T47D (cell line): ENCODE data around the gene ZBTB43.
"Not testable (repeated sequence)": the region's sequence is repeated elsewhere in the genome, so short reads cannot be mapped to it uniquely, and the experiment has no call there.

Experiments
- DNase-seq, 2 experiments: peaks; one replicate each; pipeline versions ENCODE4 v3.0.0 to v3.0.0-alpha.2; 2011 to 2012; ENCODE audit warnings: low read depth in 1 of 2, low spot score in 1 of 2
- JUND ChIP-seq: IDR thresholded peaks from 2 replicates; pipeline ENCODE4 v1.6.1; 2012; ENCODE audit warnings: low read depth
- in situ Hi-C: cut with HindIII; loops from 2 replicates; pipeline ENCODE4 v1.10.0; 2016; ENCODE audit warnings: low sequenced_read_pairs, low pct_unique_long_range_greater_than_20kb

Gene ZBTB43

DNA sequence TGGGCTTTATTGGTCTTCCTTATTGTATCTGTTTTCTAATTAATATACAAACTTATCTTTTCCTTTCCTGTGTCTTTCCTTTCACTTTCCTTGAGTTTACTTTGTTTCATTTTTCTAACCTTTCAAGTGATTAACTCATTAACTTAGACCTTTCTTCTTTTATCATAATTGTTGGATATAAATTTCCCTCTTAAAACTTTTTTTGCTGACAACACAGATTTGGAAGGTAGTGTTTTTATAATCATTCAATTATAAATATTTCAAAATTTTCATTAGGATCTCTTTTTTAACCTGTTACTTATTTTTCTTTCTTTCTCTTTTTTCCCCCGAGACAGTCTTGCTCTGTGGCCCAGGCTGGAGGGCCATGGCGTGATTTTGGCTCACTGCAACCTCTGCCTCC, 6.9 kb upstream of the ZBTB43 start:
- TF ChIP-seq JUND: no peak
- in situ Hi-C loops: no loop called here
- no peak for DNase-seq

GRCh38 chr9:126799034-126799433, 5.8 kb upstream of the ZBTB43 start:
- in situ Hi-C loops: no loop called here

DNA sequence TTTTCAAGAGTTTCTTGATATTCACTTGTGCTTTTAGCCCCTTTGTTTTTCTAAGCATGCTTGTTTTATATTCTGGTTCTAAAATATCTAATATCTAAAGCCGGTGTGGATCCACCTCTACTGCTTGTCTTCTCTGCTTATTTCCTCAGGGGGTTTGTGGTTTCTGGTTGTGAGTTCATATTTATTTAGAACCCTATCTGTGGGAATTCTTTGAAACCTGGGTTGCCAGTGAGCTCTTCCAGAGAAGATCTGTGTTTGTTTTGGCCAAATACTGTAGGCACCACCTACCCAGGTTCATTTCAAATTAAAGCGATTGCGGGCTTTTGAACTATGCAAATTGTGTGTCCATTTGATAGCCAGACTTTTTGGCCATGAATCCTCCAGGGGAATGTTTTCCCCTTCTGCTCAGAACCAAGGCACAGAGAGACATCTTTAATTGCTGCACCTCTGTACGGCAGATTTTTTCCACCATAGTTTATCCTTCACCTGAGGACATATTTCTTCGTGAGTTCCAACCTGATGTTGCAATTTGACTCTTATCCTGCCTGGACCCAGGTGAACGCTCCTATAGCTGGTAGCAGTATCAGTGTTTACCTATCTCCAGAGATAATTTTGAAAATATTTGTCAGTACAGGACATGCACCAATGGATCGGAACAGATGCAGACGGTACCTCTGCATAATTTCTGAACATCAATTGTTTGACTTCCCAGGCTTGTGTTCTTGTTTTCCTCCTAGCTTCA, 2.4 kb upstream of the ZBTB43 start:
- no peak for TF ChIP-seq JUND
- in situ Hi-C loops: no loop called here
- DNase-seq: peak in 1 of 2 experiments; percentile 47

More at GRCh38 chr9:126799034-126799433, 5.8 kb upstream of the ZBTB43 start:
- DNase-seq: no peak
- TF ChIP-seq JUND: no peak

- in situ Hi-C loops: no loop called here
- TF ChIP-seq JUND: no peak
- DNase-seq: no peak
These were observed 593 bp upstream of the ZBTB43 start for GRCh38 chr9:126804198-126804695.

GRCh38 chr9:126805554-126806262, 868 bp downstream of the ZBTB43 start:
- in situ Hi-C loops: no loop called here
- no peak for TF ChIP-seq JUND
- DNase-seq: peak in 1 of 2 experiments; percentile 70

- TF ChIP-seq JUND: no peak
- DNase-seq: no peak
- in situ Hi-C loops: no loop called here
These were observed 1.5 kb downstream of the ZBTB43 start for GRCh38 chr9:126806336-126806735.

DNA sequence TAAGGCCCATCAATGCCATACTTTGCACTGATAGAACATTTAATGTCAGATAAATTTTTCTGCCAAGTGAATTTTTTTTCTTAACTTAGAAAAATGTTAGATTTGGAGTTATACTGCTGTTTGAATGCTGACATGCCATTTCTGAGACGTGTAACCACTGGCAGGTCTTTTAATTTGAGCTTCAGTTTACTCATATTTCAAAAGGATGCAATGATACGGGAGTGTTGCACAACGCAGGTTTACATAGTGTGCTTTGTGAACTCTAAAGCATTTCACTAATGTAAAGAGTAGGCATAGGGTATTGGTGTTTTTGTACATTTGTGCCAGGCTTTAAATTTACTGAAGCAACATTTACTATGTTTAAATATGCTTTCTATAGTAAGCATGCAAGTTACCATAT, 4.2 kb downstream of the ZBTB43 start:
- in situ Hi-C loops: no loop called here
- DNase-seq: no peak

DNA sequence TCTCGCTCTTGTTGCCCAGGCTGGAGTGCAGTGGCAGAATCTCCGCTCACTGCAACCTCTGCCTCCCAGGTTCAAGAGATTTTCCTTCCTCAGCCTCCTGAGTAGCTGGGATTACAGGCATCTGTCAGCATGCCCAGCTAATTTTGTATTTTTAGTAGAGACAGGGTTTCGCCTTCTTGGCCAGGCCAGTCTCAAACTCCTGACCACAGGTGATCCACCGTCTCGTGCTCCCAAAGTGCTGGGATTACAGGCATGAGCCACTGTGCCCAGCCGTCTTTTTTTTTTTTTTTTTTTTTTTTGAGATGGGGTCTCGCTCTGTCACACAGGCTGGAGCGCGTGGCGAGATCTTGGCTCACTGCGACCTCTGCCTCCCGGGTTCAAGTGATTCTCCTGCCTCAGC, 5.4 kb downstream of the ZBTB43 start:
- DNase-seq, in situ Hi-C loops: not testable (repeated sequence)

More for the DNA sequence above, 4.2 kb downstream of the ZBTB43 start:
- TF ChIP-seq JUND: no peak

DNA sequence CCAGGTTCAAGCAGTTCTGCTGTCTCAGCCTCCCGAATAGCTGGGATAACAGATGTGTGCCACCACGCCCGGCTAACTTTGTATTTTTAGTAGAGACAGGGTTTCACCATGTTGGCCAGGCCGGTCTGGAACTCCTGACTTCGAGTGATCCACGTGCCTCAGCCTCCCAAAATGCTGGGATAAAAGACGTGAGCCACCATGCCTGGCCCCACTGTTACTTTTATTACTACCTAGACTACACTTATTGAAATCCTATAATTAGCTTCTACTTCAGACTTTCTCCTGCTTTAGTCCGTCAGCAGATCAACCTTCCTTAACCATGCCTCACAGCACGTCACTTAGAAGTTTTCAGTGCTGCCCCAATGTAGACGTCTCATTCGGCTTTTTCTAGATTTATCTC, 8.2 kb downstream of the ZBTB43 start:
- no peak for TF ChIP-seq JUND
- no peak for DNase-seq
- in situ Hi-C loops: no loop called here

DNA sequence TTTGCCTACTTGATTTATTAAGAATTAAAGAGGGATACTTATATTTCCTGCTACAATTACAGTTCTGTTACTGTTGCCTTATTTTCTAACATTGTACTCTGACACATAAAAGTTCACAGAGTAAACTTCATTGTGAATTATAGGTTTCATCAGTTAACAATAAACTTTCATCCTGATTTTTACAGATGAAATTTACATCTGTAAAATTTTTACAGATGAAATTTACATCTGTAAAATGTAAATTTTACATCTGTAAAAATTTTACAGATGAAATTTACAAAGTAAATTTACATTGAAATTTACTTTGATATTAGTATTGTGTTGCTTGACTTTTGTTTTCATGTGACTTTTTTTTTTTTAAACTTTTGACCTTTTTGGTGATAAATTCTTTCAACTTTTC, 9.3 kb downstream of the ZBTB43 start:
- in situ Hi-C loops: no loop called here
- no peak for TF ChIP-seq JUND
- no peak for DNase-seq

DNA sequence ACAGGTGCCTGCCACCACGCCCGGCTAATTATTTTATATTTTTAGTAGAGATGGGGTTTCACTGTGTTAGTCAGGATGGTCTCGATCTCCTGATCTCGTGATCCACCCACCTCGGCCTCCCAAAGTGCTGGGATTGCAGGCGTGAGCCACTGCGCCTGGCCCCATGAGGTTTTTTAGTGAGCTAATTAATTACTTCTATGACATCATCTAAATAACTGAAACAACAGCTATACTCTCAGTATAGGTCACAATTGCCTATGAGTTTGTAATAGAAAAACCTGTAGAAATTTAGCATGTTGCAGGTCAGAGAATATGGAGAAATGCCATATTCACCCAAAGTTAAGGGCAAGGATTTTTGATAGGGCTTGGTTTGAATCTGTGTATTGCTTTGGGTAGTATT, 12.8 kb downstream of the ZBTB43 start:
- in situ Hi-C loops, DNase-seq: not testable (repeated sequence)

DNA sequence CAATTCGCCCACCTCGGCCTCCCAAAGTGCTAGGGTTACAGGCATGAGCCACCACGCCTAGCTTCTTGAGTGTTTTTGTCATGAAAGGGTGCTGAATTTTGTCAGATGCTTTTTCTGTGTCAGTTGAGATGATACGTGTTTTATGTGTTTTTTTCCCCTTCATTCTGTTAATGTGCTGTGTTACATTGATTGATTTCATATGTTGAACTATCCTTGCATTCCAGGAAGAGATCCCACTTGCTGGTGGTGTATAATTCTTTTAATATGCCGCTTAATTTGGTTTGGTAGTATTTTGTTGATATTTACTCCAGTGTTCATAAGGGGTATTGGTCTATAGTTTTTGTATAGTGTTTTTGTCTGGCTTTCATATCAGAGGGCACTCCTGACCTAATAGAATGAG, 13.6 kb downstream of the ZBTB43 start:
- TF ChIP-seq JUND: no peak
- in situ Hi-C loops: no loop called here
- no peak for DNase-seq

DNA sequence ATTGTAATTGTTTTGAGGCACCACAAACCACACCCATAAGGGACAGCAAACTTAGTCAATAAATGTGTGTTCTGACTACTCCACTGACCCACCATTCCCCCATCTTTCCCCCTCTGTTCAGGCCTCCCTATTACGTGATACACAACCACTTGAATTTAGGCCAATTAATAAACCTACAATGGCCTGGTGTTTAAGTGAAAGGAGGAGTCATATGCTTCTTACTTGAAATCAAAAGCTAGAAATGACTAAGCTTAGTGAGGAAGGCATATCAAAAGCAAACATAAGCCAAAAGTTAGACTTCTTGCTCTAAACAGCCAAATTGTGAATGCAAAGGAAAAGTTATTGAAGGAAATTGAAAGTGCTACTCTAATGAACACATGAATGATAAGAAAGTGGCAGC, 14.6 kb downstream of the ZBTB43 start:
- no peak for TF ChIP-seq JUND
- DNase-seq: no peak
- in situ Hi-C loops: no loop called here
